ENCODE measurements around the gene GPATCH4.
A peak's percentile ranks its signal among the peaks of the same experiment; 100 is the strongest.

GPATCH4 gene

DNA sequence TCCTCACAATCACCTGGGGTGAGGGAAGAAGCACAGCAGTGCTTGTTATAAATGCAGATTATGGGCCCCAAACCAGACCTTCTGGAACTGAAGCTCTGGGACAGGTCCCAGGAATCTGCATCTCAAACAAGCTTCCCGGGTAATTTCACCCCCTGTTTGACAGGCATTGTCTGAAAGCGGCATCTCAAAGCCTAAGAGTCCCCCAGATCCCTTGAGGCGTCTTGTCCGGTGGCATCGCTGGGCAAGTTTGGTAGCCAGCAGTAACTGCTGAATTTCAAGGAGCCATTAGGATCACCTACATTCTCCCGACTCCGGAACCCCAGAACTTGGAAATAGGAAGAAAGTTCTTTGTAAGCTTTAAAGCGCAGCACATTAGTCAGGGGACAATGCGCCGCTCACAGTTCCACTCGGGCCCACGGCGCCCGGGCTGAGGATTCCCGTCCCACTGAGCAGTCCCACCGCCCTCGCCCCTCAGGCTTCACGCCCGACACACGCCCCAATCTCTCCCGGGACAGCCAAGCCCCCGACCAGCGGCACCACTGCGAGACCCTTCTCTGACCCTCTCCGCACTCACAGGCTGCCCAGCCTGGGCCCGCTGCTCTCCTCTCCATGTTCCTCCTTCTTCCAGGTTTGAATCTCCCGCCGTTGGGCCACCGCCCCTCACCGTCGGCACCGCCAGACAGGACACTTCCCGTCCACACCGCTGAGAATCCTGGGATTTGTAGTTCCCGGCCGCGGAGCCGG is 29.2 kb downstream of the GPATCH4 start, which contains the start of gene IQGAP3:
TSS of gene IQGAP3 (minus strand) at position 647 of the 744 bp plus-strand sequence. CDS start at position 611, 36 bp downstream.
- DNase-seq = peak; percentile 83 to 86

DNA sequence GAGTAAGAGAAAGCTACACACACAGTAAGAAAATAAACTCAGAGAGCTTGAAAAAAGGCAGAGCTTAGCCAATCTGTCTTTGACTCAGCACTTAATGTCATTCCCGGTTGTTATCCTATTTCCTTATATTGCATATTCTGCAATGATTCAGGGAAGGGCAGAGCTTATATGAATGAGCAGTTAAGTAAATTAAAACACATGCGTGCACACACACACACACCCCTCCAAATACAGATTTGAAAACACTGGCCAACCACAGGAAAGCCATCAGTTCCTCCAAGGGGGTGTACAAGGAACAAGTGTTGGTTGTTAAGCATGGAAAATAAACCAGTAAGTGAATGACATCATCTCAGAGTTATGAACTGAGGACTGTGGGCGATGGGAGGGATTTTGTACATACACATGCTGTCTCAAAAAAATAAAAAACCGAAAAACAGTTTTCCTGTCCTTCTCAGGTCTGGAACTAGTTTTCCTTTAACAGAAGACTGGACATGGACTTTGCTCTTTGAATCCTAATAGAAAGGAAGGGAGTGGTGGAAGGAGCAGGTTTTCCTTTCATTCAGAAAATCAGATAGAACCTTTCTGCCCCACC is 29.9 kb downstream of the GPATCH4 start:
- DNase-seq = no peak

DNA sequence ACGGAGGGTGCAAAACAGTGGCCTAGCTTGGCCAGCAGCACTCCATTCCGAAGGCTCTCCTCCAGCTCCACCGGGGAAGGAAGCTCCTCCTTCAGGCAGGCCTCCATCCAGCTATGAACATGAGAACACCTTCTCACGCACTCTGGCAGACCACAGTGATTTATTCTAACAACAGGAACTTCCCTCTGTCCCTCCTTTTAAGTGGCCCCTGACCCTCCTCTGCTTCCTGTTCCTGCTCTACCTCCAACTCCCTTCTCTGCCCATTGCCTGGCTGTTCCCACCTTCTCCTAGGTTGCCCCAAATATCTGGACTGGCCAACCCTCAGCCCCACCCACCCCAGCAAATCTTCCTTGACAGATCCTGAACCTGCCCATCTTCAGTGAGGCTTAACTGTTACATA is 34.8 kb downstream of the GPATCH4 start:
- DNase-seq = no peak

DNA sequence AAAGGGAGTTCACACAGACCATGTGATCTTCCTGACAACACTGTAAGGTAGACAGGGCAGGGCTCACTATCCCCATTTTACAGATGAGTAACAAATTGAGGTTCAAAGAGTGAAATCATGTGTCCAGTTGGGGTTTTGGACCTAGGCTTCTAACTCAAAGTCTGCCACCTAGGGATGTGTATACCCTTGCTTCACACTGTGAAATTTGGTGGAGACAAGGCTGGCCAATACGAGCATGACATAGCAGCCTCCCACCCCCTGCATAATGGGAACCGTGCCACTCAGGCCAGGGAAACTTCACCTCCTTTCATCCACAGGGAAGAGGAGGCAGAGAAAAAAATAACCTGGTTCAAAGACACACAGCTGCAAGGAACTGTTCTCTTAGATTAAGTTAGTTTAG is 35.8 kb downstream of the GPATCH4 start:
- DNase-seq = no peak

DNA sequence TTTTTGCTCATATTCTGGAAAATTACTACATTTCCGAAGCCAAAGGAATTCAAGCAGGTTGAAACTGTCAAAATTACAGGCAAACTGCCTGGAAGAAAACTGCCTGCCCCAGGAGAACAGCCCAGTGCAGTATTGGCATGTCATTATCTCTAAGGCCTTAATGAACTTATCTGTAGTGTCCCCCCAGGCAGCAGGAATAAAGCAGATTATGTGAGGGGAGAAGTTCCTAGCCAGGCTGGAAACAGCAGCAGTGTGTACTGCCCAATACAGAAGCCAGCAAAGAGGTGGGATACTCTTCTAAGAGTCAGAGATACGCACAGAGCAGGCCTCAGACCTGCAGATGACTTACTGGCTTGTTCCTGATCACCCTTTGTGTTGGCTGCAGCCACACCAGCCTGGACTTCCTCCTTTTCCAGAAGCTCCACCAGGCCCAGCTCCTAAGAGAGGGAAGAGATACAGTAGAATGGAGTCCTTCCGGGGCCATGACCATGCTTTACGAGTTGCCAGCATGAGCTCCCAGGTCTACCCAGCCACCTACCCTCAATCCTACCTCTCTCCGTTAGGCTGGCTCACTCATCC is 40.6 kb downstream of the GPATCH4 start:
- no peak for DNase-seq

DNA sequence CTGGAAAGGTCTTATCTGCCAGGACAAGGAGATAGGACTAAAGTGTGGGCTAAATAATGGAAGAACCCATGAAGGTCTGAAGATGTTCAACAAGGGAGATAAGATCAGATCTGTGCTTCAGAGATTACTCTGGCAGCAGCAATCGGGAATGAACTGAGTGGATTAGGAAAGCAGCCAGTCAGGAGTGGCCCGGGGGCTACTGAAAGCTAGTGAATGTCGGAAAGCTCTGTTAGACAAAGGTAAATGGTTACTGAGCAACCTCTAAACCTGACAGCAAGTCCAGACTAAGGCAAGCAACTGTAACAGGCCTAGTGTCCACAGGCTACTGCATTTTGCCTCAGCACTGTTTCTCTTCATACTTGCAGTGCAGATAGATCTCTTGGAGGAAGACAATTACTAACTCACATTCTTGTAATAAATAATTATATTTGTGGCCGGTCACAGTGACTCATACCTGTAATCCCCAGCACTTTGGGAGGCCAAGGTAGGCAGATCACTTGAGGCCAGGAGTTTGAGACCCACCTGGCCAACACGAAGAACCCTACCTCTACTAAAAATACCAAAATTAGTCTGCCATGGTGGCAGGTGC is 41.4 kb downstream of the GPATCH4 start:
- DNase-seq = no peak

DNA sequence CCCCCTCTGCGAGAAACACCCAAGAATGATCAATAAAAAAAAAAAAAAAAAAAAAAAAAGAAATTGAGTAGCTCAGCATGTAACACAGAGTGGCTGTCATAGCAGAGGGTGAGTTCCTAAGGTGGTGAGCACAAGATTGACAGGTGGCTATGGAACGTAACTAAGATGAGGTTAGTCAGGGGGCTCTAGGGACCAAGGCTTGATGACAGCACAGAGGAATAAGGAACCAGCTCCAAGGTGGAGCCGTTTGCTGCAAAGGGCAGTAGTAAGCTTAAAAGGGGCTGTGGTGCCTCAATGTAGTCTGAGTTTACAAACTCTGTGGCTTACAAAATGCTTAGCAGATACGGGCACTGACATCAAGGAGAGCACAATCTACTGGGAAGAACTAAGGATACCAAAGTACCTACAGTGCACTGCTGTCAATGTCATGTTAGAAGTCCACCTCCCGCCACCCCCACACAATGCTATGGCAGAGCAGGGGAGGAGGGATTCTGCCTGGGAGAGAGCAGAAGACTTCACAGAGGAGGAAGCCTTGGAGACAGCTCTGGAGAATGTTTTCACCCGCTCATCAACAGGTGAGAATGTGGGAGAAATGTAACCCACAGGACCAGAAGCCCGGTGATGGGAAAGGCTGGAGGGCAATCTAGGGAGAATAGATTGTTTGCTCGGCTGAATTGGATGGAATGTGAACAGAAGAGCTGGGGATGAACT is 42.0 kb downstream of the GPATCH4 start:
- DNase-seq = no peak

DNA sequence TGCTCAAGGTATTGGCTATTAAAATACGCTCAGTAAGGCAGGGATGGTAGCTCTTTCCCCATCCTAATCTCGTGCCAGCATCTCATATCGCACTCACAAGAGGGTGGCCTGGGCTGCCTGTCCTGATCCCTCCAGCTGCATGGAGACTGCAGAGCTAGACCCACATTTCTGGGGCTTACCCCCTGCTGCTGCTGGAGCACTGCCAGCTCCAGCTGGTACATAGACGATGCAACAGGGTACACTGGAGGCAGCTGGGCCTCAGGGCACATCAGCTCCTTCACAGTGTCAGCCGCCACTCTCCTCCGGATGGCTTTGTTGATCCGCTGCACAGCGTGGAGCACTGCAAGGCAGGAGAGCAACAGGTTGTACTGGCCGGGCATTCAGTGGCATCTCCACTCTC is 44.9 kb downstream of the GPATCH4 start:
- DNase-seq = no peak

DNA sequence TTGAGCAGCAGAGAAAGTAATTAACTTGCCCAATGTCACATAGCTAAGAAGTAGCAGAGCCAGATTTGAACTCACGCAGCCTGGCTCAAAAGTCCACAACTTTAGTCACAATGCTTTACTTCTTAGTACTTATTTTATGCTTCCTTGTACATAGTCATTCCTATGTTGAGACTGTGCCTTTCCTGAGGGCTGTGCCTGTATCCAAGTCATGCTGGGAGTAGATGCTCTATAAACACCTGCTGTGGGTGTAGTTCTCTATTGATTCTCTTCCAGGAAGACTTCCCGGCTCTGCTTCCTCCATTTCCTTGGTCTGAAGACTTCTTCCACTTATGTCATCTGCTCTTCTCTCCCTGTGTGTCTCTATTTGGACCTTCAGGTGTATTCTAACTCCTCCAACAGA is 45.6 kb downstream of the GPATCH4 start:
- no peak for DNase-seq

DNA sequence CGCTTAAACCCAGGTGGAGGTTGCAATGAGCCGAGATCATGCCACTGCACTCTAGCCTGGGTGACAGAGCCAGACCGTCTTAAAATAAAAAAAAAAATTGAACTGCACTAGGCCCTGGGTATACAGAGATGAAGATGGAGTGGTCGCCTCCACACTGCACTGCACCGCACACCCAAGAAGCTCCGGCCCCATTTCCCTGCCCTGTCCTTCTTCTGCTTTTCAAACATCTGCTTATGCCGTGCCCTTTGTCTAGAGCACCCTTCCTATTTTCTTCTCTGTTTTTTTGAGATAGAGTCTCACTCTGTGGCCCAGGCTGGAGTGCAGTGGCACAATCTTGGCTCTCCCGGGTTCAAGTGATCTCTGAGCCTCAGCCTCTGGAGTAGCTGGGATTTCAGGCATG is 46.3 kb downstream of the GPATCH4 start:
- DNase-seq = no peak

DNA sequence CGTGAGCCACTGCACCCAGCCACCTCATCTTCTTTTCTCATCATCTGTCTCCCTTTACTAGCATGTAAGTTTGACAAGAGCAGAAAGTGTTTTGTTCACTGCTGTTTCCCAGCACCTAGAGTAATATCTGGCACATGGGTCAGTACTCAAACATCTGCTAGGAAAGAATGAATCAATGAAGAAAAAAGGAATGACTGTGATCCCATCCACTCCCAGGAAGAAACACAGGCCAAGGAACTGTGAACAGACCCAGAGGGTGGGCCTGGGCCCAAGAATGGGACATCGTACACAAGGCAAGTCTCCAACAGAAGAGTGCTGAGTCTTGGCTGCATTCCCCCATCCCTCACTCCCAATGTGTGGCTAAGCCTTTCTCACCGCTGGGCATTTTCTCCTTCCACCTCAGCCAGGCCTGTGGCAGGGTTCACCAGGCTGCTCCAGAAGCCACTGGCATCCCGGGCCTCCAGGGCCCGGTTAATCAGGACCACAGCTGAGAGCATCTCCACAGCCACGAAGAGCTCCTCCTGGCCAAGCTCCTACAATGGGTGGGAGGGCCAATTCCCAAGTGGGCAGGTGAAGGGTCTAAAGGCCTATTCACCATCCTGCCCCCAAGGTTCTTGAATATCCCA is 47.3 kb downstream of the GPATCH4 start:
- DNase-seq = no peak

DNA sequence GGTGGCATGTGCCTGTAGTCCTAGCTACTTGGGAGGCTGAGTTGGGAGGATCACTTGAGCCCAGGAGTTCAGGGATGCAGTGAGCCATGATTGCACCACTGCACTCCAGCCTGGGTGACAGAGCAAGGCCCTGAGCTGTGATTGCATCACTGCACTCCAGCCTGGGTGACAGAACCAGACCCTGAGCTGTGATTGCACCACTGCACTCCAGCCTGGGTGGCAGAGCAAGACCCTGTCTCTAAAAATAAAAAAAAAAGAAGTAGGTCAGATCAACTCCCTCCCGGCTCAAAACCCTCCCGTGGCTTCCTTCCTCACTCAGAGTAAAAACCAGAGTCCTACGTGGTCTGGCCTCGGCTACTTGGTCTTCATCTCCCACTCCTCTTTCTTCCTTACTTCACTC is 48.3 kb downstream of the GPATCH4 start:
- peak in 1 of 2 donors; percentile 58 for DNase-seq

DNA sequence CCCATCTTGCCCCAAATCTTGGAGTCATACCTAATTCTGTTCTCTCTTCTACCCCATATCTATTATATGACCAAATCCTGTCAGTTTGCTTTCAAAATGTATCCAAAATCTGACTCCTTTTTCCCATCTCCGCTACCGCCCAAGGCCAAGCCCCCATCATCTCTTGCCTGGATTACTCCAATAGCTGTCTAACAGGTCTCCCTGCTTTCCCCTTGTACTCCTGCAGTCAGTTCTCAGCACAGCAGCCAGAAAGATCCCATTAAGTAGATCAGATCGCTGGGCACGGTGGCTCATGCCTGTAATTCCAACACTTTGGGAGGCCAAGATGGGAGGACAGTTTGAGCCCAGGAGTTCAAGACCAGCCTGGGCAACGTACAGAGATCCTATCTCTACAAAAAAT is 48.8 kb downstream of the GPATCH4 start:
- DNase-seq = no peak

DNA sequence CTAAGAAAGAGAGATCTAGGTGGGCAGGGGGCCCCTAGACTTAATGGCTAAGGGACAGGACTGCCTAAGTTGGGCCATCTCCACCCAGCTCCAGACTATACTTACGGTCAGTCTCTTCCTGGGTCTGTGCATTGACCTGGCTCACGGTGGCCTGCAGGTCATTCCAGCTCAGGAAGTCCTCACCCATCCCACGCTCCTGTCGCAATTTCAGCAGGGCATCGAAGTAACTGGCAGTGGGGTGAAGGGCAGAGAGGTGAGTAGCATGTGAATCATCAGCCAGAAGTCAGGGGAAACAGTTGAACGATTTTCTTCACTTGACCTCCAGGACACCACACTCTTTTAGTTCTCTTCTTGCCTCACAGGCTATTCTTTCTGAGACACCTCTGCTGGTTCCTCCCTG is 49.4 kb downstream of the GPATCH4 start:
- DNase-seq = peak in 1 of 2 donors; percentile 16

DNA sequence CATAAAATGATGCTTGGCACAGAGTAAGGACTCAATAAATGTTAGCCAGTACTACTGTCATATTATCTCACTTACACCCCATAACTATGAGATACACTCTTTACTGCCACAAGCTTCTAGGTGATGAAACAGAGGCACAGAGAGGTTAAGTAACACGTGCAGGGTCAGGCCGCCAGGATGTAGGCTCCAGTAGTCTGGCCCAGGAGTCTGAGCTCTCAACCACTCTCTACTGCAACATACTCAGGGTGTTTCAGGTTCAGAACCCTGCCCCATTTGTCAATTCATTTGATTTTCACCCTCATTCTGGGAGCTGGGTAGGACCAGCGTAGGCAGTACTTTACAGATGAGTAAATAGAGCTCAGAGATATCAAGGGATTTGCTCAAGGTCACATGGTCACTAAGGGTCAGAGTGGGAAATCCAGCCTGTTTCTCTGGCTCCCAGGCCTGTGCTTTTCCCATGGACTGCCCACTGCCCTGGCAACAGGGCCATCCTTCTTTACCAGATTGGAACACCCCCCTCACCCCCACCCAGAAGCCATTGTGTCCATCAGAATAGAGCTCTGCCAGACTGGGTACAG is 50.1 kb downstream of the GPATCH4 start:
- DNase-seq = no peak

DNA sequence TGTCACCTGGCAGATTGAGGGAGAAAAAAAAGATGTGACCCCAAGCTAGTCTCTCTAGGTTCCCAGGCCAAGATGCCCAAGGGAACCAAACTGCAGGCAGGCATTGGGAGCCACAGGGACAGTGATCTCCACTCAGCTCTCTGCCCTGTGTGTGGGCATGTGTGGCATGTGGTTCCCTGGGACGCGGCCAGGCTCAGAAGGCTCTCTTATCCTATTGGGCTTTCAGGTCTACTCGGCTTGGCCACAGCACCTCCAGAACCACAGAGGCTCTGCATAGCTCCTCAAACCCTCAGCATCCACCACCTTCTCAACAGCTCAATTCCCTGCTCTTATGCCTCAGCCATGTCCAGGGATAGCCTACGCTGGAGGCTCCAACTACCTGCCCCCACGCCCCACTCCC is 50.9 kb downstream of the GPATCH4 start:
- DNase-seq = no peak

DNA sequence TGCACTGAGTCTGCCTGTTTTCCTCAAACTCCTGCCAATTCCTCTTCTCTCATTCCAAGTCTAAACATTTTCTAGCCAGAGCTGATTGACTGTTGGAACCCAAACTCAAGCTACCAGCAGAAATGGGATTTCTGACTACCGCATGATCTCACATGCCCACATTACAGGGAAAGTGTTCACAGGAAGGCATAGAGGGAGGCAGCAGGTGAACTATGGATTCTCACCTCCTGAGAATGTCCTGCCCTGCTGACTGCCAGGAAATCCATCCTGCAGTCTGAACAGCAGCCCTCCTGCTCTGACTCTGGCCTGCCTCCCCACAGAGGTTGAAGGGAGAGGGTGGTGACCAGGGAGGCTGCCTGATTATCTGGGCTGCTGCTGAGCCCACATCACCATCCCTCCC is 51.4 kb downstream of the GPATCH4 start:
- DNase-seq = no peak

DNA sequence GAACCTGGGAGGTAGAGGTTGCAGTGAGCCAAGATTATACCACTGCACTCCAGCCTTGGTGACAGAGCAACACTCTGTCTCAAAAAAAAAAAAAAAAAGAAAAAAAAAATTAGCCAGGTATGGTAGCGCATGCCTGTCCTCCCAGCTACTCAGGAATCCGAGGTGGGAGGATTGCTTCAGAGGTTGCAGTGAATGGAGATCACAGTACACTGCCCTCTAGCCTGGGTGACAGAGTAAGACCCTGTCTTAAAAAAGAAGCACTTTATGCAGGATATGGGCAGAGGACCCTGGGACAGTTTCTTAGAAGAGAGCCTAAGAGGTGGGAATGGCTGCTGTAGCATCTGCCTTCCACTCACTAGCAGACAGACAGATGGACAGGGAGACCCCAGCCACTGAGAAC is 51.9 kb downstream of the GPATCH4 start:
- DNase-seq = no peak

DNA sequence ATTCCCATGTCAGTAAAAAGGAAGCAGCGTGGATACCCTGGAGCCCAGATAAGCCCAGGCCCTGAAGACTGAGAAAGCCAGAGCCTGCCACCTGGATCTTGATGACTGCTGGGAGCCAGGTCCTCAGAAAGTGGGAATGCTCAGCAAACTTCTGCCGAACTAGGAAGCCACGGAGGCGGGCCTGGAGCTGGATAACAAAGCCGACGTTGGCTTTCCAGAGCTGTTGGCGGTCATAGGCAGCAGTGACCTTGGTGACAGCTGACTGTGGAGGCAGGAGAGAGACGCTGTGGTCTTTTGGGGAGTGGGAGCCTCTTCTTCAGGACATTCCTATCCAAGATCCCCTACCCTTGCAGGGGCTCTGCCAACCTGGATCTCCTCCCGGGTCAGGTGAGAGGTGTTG is 53.3 kb downstream of the GPATCH4 start:
- DNase-seq = no peak

DNA sequence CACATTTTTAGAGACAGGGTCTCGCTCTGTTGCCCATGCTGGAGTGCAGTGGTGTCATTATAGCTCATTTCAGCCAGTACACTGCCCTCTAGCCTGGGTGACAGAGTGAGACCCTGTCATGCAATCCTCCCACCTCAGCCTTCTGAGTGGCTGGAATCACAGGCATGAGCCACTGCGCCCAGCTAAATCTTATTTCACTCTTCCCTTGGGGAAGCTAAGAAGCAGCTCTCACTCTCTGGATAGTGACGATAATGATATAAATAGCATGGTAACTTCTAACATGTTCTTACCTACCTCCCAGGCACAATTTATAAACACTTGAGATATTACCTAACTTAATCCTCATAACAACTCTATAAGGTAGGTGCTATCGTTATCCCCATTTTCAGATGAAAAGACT is 53.8 kb downstream of the GPATCH4 start:
- no peak for DNase-seq

DNA sequence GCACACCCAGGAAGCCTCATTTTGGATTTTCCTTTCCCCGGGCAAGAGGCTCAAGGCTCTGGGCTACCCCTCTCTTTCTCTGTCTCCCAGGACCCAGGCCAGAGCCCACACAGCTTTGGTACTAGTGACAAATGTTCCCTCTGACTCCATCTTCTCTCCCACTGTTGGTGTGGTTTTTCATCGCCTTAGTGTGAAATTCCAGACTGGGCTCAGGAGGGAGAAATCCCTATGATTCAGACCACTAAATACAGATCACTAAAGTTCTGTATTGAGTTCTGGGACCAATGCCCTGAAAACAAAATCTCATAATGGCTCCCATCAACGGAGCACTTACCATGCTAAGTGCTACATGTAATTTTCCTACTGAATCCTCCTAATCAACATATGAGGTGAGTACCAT is 55.0 kb downstream of the GPATCH4 start:
- no peak for DNase-seq

DNA sequence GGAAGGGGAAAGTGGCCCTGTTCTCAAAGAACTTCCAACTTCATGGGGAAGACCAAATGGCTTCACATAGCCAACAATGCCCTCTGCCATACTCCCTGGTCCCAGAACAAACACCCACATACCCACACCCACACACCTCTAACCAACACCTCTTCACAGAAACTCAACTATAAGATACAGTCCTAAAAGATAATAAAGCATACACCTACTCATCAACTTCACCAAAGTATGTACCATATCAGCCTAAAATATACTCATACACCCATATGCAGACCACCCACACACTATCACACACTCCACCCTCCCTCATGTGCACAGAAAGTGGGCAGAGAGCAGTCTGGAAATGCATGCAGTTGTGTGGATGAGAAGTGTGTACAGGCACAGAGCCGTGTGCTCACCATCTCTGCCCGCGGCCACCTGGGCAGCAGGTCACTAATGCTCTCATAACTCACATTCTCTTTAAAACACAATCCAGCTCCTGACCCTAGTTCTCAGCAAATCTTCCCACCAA is 56.6 kb downstream of the GPATCH4 start:
- no peak for DNase-seq

All from CD4-positive, alpha-beta T cell treated with Interferon alpha-2 for 1 hour (primary cell).